ENCODE data around the gene SNX10.
A peak's percentile ranks its signal among the peaks of the same experiment; 100 is the strongest.

- TF ChIP-seq, protein P1, sequence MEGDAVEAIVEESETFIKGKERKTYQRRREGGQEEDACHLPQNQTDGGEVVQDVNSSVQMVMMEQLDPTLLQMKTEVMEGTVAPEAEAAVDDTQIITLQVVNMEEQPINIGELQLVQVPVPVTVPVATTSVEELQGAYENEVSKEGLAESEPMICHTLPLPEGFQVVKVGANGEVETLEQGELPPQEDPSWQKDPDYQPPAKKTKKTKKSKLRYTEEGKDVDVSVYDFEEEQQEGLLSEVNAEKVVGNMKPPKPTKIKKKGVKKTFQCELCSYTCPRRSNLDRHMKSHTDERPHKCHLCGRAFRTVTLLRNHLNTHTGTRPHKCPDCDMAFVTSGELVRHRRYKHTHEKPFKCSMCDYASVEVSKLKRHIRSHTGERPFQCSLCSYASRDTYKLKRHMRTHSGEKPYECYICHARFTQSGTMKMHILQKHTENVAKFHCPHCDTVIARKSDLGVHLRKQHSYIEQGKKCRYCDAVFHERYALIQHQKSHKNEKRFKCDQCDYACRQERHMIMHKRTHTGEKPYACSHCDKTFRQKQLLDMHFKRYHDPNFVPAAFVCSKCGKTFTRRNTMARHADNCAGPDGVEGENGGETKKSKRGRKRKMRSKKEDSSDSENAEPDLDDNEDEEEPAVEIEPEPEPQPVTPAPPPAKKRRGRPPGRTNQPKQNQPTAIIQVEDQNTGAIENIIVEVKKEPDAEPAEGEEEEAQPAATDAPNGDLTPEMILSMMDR (IDR thresholded peaks at IDR 0.05), result peak in 1 of 4 experiments; percentile 20
- TF ChIP-seq POLR2A (IDR thresholded peaks at IDR 0.05) (no peak), POLR2AphosphoS5 (IDR thresholded peaks at IDR 0.05) (no peak)
Observed at GRCh38 chr7:26278770-26279169, 12.9 kb upstream of the SNX10 start.
